ENCODE data around the gene CFAP97.

The CFAP97 gene

GRCh38 chr4:185227131-185227551, 23.3 kb upstream of the CFAP97 start:
- Histone ChIP-seq H3K9me3 (ENCODE audit: insufficient read depth, low read length) (no peaks in the 10 kb centered on the region), H3K9ac (ENCODE audit: low read length) (no peak overlapping the region), H3K4me3 (ENCODE audit: low read length) (no peak overlapping the region), H2AFZ (ENCODE audit: low read depth, low read length) (no peak overlapping the region), H3K4me2 (ENCODE audit: low read length) (no peak overlapping the region), H3K27me3 (ENCODE audit: low read depth, low read length) (no peaks in the 10 kb centered on the region), H3K27ac (ENCODE audit: low read length) (no peak overlapping the region), H3K36me3 (replicated peaks; ENCODE audit: low read depth, low read length) (no peaks in the 10 kb centered on the region), H4K20me1 (ENCODE audit: insufficient read depth, low read length) (peaks cover 52% of the 10 kb centered on the region), H3K4me1 (ENCODE audit: low read length) (no peaks in the 10 kb centered on the region), H3K79me2 (ENCODE audit: low read length) (peaks cover 72% of the 10 kb centered on the region)
- TF ChIP-seq EZH2phosphoT487 (IDR thresholded peaks at IDR 0.05; ENCODE audit: low read depth), result no peak
- TF ChIP-seq CTCF (IDR thresholded peaks at IDR 0.05; ENCODE audit: low read depth, low read length), result no peak

- Histone ChIP-seq H3K4me1 (ENCODE audit: low read length) (no peaks in the 10 kb centered on the region), H3K36me3 (replicated peaks; ENCODE audit: low read depth, low read length) (no peaks in the 10 kb centered on the region), H3K4me3 (ENCODE audit: low read length) (no peak overlapping the region), H3K27ac (ENCODE audit: low read length) (no peak overlapping the region), H4K20me1 (ENCODE audit: insufficient read depth, low read length) (peaks cover 58% of the 10 kb centered on the region), H3K4me2 (ENCODE audit: low read length) (no peak overlapping the region), H3K27me3 (ENCODE audit: low read depth, low read length) (no peaks in the 10 kb centered on the region), H3K9ac (ENCODE audit: low read length) (no peak overlapping the region), H2AFZ (ENCODE audit: low read depth, low read length) (no peak overlapping the region), H3K79me2 (ENCODE audit: low read length) (peaks cover 82% of the 10 kb centered on the region), H3K9me3 (ENCODE audit: insufficient read depth, low read length) (no peaks in the 10 kb centered on the region)
- TF ChIP-seq EZH2phosphoT487 (IDR thresholded peaks at IDR 0.05; ENCODE audit: low read depth), result no peak
- no peak for TF ChIP-seq CTCF (IDR thresholded peaks at IDR 0.05; ENCODE audit: low read depth, low read length)
These were observed 22.1 kb upstream of the CFAP97 start for GRCh38 chr4:185225940-185226339.

- Histone ChIP-seq H3K27me3 (ENCODE audit: low read depth, low read length) (no peaks in the 10 kb centered on the region), H3K27ac (ENCODE audit: low read length) (no peak overlapping the region), H3K4me1 (ENCODE audit: low read length) (peaks cover 4% of the 10 kb centered on the region), H2AFZ (ENCODE audit: low read depth, low read length) (no peak overlapping the region), H3K79me2 (ENCODE audit: low read length) (peaks cover 88% of the 10 kb centered on the region), H3K4me3 (ENCODE audit: low read length) (no peak overlapping the region), H3K9me3 (ENCODE audit: insufficient read depth, low read length) (no peaks in the 10 kb centered on the region), H4K20me1 (ENCODE audit: insufficient read depth, low read length) (peaks cover 62% of the 10 kb centered on the region), H3K9ac (ENCODE audit: low read length) (no peak overlapping the region), H3K4me2 (ENCODE audit: low read length) (no peak overlapping the region), H3K36me3 (replicated peaks; ENCODE audit: low read depth, low read length) (no peaks in the 10 kb centered on the region)
- TF ChIP-seq EZH2phosphoT487 (IDR thresholded peaks at IDR 0.05; ENCODE audit: low read depth) (no peak), CTCF (IDR thresholded peaks at IDR 0.05; ENCODE audit: low read depth, low read length) (no peak)
These were observed 20.8 kb upstream of the CFAP97 start for GRCh38 chr4:185224597-185224996.

GRCh38 chr4:185222598-185222997, 18.8 kb upstream of the CFAP97 start:
- Histone ChIP-seq H3K9me3 (ENCODE audit: insufficient read depth, low read length) (no peaks in the 10 kb centered on the region), H3K4me2 (ENCODE audit: low read length) (no peak overlapping the region), H3K4me3 (ENCODE audit: low read length) (no peak overlapping the region), H4K20me1 (ENCODE audit: insufficient read depth, low read length) (peaks cover 57% of the 10 kb centered on the region), H3K36me3 (replicated peaks; ENCODE audit: low read depth, low read length) (no peaks in the 10 kb centered on the region), H2AFZ (ENCODE audit: low read depth, low read length) (no peak overlapping the region), H3K27me3 (ENCODE audit: low read depth, low read length) (no peaks in the 10 kb centered on the region), H3K4me1 (ENCODE audit: low read length) (peaks cover 9% of the 10 kb centered on the region), H3K79me2 (ENCODE audit: low read length) (peaks cover 87% of the 10 kb centered on the region), H3K9ac (ENCODE audit: low read length) (no peak overlapping the region), H3K27ac (ENCODE audit: low read length) (no peak overlapping the region)
- TF ChIP-seq CTCF (IDR thresholded peaks at IDR 0.05; ENCODE audit: low read depth, low read length) (no peak), EZH2phosphoT487 (IDR thresholded peaks at IDR 0.05; ENCODE audit: low read depth) (no peak)
